Testis (tissue), 3 donors: ENCODE data around the gene MANSC4. TPM values are rescaled to one million over a fixed set of nuclear protein-coding genes. Genes with fewer than 3 reads are reported as not detected.
"Not testable (repeated sequence)": the region's sequence is repeated elsewhere in the genome, so short reads cannot be mapped to it uniquely, and the experiment has no call there.

Experiments
- DNase-seq: peaks from one replicate; pipeline ENCODE4 v3.0.0-alpha.2; 2019
- H3K27ac ChIP-seq, 2 donors: fragments of 200-600 bp; sonication (generic); one replicate each; pipeline ENCODE4 v1.5.1; 2019
- H3K27me3 ChIP-seq: fragments of 200-600 bp; sonication (generic); one replicate; pipeline ENCODE4 v1.5.1; 2019
- H3K36me3 ChIP-seq: fragments of 200-600 bp; sonication (generic); one replicate; pipeline ENCODE4 v1.5.1; 2017; ENCODE audit warnings: low read depth; ENCODE audit errors: missing control alignments
- H3K4me1 ChIP-seq: fragments of 200-600 bp; sonication (generic); one replicate; pipeline ENCODE4 v1.5.1; 2019
- H3K4me3 ChIP-seq, 2 donors: fragments of 200-600 bp; sonication (generic); one replicate each; pipeline ENCODE4 v1.5.1; 2017 to 2019
- H3K9me3 ChIP-seq: fragments of 200-600 bp; sonication (generic); one replicate; pipeline ENCODE4 v1.5.1; 2017
- POLR2A ChIP-seq: fragments of 450-650 bp; IDR thresholded peaks from one replicate; pipeline ENCODE4 v1.6.1; 2017; ENCODE audit warnings: antibody characterized with exemption, mild to moderate bottlenecking, moderate library complexity
- WGBS, 2 donors: methylation state at CpG; one replicate each; pipeline ENCODE4 v1.1.5; 2018; 5-methylcytosine and 5-hydroxymethylcytosine counted together
- intact Hi-C: fragments of 100-400 bp; cut with DNase I; formaldehyde crosslinking; loops from one replicate; pipeline ENCODE4 v1.15.1; 2023; ENCODE audit warnings: low total_unique reads
- polyA plus RNA-seq: library from polyadenylated mRNA; stranded (reverse); fragments of 350-450 nt; fragmentation: Illumina TruSeq; extraction: RNeasy Lipid Tissue Mini Kit (QIAGEN cat#74804); gene quantifications from one replicate; pipeline ENCODE4 v1.2.3, GENCODE V29; 2014; ENCODE audit warnings: low read depth, low replicate concordance; ENCODE audit not compliant: insufficient read depth
- total RNA-seq, 2 donors: library from RNA; depleted of rRNA; stranded (reverse); fragments of >200 nt; gene quantifications; one replicate each; pipeline ENCODE4 v1.2.3, GENCODE V29; 2016
- TF ChIP-seq, protein P1 (sequence below), 3 experiments: fragments of 450-650 bp in 2 of 3; fragments of 200-600 bp in 1 of 3; sonication (generic) in 1 of 3; IDR thresholded peaks; one replicate each; pipeline ENCODE4 v1.5.1; 2016 to 2019; ENCODE audit warnings: antibody characterized with exemption in 3 of 3, mild to moderate bottlenecking in 2 of 3, moderate library complexity in 1 of 3

The MANSC4 gene
- total and polyA plus RNA-seq, 3 donors from 2014 or later, result 1.1 to 3.4 (median 3.4) TPM

DNA sequence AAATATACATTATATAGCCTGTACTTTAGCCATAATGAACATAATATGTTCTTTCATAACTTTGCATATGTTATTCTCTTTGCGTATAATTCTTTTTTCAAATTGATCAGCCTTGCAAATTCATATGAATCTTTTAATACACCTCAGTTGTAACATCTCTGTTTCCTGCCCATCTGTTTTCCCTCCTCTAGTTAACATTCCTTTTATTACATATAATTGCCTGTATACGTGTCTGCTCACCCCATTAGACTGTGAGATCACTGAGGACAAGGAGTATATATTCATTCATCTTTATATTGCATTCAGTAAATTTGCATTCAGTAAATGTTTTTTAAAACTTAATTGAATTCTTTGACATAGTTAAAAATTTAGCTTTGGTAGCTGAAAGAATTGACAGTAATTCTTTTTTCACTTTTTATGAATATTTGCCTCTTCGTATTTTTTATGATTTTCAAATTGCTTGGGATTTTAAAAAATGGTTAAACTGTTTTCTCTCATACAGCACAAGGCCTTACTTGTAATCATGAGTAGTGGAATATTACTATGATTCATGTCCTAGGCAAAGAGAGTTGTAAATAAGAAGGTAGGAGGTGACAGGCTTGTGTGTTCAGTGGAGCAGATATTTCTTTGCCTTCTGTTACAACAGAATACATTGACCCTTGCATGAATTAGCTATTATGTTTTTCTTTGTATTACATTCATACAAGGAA is 32.8 kb downstream of the MANSC4 start:
- Histone ChIP-seq H3K9me3 (no peaks in the 10 kb centered on the region), H3K4me1 (peaks cover 36% of the 10 kb centered on the region), H3K27ac (peak overlapping the region; percentile 79 to 81), H3K4me3 (no peak overlapping the region), H3K27me3 (no peaks in the 10 kb centered on the region), H3K36me3 (no peaks in the 10 kb centered on the region)
- DNase-seq, result no peak
- WGBS, 2 donors, result 58 to 65% methylated on average over 3 of the region's 3 CpGs
- no peak for TF ChIP-seq POLR2A
- TF ChIP-seq, protein P1, sequence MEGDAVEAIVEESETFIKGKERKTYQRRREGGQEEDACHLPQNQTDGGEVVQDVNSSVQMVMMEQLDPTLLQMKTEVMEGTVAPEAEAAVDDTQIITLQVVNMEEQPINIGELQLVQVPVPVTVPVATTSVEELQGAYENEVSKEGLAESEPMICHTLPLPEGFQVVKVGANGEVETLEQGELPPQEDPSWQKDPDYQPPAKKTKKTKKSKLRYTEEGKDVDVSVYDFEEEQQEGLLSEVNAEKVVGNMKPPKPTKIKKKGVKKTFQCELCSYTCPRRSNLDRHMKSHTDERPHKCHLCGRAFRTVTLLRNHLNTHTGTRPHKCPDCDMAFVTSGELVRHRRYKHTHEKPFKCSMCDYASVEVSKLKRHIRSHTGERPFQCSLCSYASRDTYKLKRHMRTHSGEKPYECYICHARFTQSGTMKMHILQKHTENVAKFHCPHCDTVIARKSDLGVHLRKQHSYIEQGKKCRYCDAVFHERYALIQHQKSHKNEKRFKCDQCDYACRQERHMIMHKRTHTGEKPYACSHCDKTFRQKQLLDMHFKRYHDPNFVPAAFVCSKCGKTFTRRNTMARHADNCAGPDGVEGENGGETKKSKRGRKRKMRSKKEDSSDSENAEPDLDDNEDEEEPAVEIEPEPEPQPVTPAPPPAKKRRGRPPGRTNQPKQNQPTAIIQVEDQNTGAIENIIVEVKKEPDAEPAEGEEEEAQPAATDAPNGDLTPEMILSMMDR (IDR thresholded peaks at IDR 0.05), result no peak
- intact Hi-C loops, result loop anchor here (10.0 kb wide), 1 partner anchor 68 kb away; no protein-coding TSS in a partner anchor

DNA sequence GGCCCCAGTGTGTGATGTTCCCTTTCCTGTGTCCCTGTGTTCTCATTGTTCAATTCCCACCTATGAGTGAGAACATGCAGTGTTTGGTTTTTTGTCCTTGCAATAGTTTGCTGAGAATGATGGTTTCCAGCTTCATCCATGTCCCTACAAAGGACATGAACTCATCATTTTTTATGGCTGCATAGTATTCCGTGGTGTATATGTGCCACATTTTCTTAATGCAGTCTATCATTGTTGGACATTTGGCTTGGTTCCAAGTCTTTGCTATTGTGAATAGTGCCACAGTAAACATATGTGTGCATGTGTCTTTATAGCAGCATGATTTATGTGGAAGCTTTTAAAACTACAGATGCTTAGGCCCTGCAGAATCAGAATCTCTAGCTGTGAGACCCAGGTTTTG is 34.3 kb downstream of the MANSC4 start:
- intact Hi-C loops, result loop anchor here (10.0 kb wide), 1 partner anchor 69 kb away; no protein-coding TSS in a partner anchor
- not testable (repeated sequence) for H3K9me3 ChIP-seq, H3K36me3 ChIP-seq, H3K27me3 ChIP-seq, H3K4me3 ChIP-seq, DNase-seq
- WGBS, 2 donors, result 100% methylated on average over 1 of the region's 1 CpG
- Histone ChIP-seq H3K27ac (peak overlapping the region in 1 of 2 donors; percentile 81), H3K4me1 (peaks cover 29% of the 10 kb centered on the region)

- peaks cover 22% of the 10 kb centered on the region for H3K4me1 ChIP-seq
- no peak overlapping the region for H3K4me3 ChIP-seq
- H3K36me3 ChIP-seq, result no peaks in the 10 kb centered on the region
- H3K9me3 ChIP-seq, result no peaks in the 10 kb centered on the region
- no peaks in the 10 kb centered on the region for H3K27me3 ChIP-seq
- no peak overlapping the region for H3K27ac ChIP-seq
- intact Hi-C loops, result loop anchor here (10.0 kb wide), 1 partner anchor 71 kb away; no protein-coding TSS in a partner anchor
- TF ChIP-seq, protein P1 (IDR thresholded peaks at IDR 0.05), result no peak
- no peak for TF ChIP-seq POLR2A
- DNase-seq, result no peak
- WGBS, 2 donors, result 96 to 99% methylated on average over 5 of the region's 5 CpGs
These were observed 36.4 kb downstream of the MANSC4 start for GRCh38 chr12:27743601-27744000.

- intact Hi-C loops, DNase-seq: not testable (repeated sequence)
- WGBS, 2 donors, result 92 to 94% methylated on average over 9 of the region's 9 CpGs
These were observed 45.7 kb downstream of the MANSC4 start for GRCh38 chr12:27734321-27734720.

GRCh38 chr12:27733791-27734190 is 46.2 kb downstream of the MANSC4 start:
- Histone ChIP-seq H3K9me3 (no peaks in the 10 kb centered on the region), H3K4me3 (no peak overlapping the region), H3K36me3 (no peaks in the 10 kb centered on the region), H3K27me3 (no peaks in the 10 kb centered on the region), H3K4me1 (no peaks in the 10 kb centered on the region), H3K27ac (no peak overlapping the region)
- DNase-seq, result no peak
- intact Hi-C loops, result no loop called here
- 94 to 100% methylated on average over 1 of the region's 1 CpG for WGBS, 2 donors
- TF ChIP-seq POLR2A, result no peak
- TF ChIP-seq, protein P1 (IDR thresholded peaks at IDR 0.05), result no peak

More at GRCh38 chr12:27734321-27734720, 45.7 kb downstream of the MANSC4 start:
- H3K4me1 ChIP-seq, H3K27me3 ChIP-seq, H3K4me3 ChIP-seq, H3K27ac ChIP-seq, H3K36me3 ChIP-seq, H3K9me3 ChIP-seq: not testable (repeated sequence)
